Ovary (tissue), 3 donors: Measurements from ENCODE around the gene F5.

Experiments used
- POLR2A ChIP-seq: fragments of 450-650 bp; IDR thresholded peaks from one replicate; pipeline ENCODE4 v1.6.1; 2017; ENCODE audit warnings: antibody characterized with exemption, mild to moderate bottlenecking, moderate library complexity
- TF ChIP-seq, protein P1 (sequence below), 3 donors: fragments of 450-650 bp in 2 of 3; fragments of 200-600 bp in 1 of 3; IDR thresholded peaks; one replicate each; pipeline versions ENCODE4 v1.5.1 to v1.8.0; 2016 to 2022; ENCODE audit warnings: antibody characterized with exemption in 3 of 3, mild to moderate bottlenecking in 1 of 3
- donor health status: DM: no; HTN: no; CAD: no.

DNA sequence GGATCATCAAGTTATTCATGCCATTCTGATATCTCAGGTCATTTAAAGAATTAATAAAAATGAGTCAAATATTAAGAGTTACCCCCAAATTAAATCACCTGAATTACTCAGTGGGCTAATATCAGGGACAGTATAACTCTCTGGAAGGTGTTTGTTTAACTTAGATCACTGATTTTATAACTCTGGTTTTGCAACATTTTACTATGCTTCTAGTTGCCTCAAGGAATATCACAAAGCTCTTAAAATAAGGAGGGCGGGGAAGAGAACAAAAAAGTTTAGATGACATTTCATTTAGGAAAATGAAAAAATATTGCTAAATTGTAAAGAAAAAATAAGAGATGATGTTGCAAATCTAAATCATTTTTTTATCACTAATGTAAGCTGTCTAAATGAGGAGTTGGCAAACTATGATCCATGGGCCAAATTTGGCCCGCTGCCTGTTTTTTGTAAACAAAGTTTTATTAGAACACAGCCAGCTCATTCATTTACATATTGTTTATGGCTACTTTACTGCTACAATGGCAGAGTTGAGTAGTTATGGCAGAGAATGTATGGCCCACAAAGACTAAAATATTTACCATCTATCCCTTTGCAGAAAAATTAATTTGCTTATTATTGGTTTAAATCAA lies 68.6 kb downstream of the F5 start:
- TF ChIP-seq, protein P1, sequence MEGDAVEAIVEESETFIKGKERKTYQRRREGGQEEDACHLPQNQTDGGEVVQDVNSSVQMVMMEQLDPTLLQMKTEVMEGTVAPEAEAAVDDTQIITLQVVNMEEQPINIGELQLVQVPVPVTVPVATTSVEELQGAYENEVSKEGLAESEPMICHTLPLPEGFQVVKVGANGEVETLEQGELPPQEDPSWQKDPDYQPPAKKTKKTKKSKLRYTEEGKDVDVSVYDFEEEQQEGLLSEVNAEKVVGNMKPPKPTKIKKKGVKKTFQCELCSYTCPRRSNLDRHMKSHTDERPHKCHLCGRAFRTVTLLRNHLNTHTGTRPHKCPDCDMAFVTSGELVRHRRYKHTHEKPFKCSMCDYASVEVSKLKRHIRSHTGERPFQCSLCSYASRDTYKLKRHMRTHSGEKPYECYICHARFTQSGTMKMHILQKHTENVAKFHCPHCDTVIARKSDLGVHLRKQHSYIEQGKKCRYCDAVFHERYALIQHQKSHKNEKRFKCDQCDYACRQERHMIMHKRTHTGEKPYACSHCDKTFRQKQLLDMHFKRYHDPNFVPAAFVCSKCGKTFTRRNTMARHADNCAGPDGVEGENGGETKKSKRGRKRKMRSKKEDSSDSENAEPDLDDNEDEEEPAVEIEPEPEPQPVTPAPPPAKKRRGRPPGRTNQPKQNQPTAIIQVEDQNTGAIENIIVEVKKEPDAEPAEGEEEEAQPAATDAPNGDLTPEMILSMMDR (IDR thresholded peaks at IDR 0.05): no peak
- no peak for TF ChIP-seq POLR2A
